NCI-H1417 treated with DMSO at 0.1 percent for 48 hours (cell line): ENCODE data around the gene MLLT10.
A peak's percentile ranks its signal among the peaks of the same experiment; 100 is the strongest.

ENCODE experiments used
- DNase-seq: peaks from one replicate; lab custom pipeline; 2025; lab: John Stamatoyannopoulos, UW

MLLT10 gene

GRCh38 chr10:21533467-21534279, at the start of gene MLLT10:
MLLT10 (plus strand) TSS chr10:21534232; CDS start chr10:21534645, 413 bp downstream.
- peak; percentile 74 for DNase-seq

GRCh38 chr10:21487416-21488180, 46.4 kb upstream of the MLLT10 start:
- DNase-seq, result no peak

- DNase-seq, result no peak
Observed at GRCh38 chr10:21488246-21488956, 45.6 kb upstream of the MLLT10 start.

DNA sequence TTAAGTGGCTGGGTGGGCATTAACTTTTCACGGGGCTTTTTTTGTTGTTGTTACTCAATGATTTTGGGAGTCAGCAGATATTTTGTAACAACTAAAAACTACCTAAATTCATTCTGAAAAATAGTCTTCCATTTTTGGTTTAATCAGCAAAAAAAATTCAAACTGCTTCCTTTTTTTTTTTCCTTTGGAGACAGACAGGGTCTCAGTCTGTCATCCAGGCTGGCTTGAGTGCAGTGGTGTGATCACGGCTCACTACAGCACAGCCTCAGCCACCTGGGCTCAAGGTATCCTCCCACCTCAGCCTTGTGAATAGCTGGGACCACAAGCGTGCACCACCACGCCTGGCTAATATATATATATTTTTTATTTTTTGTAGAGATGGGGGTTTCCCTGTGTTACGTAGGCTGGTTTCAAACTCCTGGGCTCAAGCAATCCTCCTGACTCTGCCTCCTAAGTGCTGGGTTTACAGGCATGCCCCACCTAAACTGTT, 45.0 kb upstream of the MLLT10 start:
- no peak for DNase-seq

DNA sequence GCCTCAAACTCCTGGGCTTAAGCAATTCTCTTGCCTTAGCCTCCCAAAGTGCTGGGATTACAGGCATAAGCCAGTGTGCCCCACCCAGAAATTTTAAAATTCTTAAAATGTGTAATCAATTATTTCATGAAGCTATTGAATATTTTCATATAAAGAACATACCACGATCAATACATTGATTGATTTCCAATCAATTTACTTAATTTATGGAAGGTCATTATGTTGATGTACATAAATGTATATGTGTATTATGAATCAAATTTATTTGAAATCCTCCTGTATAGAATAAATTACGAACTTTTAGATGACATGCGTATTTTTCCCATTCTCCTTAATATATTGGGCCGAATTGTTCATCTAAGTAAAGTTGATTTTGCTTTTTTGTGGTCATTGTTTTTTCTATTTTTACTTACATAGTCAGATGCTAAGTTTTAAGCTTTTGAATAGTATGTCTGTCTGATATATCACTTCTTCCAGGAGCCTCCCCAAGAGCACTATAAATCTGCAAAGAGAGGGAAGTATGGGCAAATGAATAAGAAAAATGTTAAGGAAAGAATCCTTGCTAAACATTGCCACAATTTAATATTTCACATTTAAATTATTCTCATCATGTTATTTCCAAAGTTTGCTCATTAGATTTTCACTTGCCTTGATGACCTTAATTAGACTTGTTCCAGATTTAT, 43.9 kb upstream of the MLLT10 start:
- DNase-seq, result no peak

DNA sequence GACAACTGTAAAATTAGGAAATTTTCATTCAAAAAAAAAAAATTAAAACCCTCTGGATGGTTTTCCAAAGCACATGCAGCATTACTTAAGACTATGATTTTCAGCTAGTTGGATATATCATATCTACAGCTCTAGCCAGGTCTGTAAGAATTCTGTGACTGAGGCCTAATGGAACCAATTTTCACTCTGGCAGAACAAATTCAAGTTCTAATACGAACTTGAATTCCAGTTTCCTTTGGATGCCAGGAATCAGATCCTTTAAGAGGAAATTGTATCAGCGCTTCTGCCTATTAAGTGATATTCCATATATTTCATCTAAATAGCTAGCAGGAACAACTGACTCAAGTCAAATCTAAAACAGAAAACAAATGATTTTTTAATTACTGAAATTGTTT, 43.3 kb upstream of the MLLT10 start:
- DNase-seq, result no peak

- DNase-seq, result no peak
Observed at GRCh38 chr10:21492421-21492820, 41.6 kb upstream of the MLLT10 start.

- no peak for DNase-seq
Observed at GRCh38 chr10:21493784-21494183, 40.2 kb upstream of the MLLT10 start.

DNA sequence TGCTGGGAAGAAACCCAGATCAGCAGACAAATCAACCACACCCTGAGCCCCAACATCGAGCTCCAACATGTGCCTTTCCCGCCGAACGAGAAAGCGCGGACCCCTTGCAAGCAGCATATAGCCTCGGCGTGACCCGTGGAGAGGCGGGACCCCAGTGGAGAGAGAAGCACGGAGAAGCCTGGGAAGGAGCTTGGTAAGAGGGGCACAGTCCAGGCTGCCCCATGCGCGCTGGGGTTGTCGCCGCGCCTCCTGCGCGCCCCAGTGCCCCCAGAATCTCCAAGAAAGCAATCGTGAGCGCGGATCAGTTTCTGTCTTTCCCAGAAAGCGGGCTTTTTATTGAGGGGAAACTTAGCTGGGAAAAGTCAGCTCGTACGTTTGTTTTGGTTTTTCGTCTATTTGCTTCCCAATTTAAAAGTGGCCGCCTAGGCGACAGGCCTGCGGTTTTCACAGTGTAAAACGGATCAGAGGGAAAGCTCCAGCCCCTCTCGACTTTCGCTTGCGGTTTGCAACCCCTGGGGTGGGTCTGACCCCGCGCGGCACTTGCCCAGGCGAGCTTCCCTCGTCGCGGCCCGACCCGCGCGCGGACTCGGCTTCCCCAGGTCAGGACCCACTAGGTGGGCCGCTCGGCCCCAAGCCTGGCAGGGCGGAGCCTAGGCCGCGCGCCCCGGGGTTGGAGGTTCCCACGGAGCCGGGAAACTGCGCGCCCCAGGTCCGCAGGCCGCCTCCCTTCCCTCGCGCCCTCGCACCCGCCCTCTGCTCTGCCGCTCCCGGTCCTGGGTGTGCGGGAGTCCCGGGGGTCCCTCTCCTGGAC, 39.6 kb upstream of the MLLT10 start:
- DNase-seq, result no peak

- DNase-seq, result no peak
Observed at GRCh38 chr10:21495002-21495751, 38.9 kb upstream of the MLLT10 start.

- no peak for DNase-seq
Observed at GRCh38 chr10:21495752-21496342, 38.2 kb upstream of the MLLT10 start.

DNA sequence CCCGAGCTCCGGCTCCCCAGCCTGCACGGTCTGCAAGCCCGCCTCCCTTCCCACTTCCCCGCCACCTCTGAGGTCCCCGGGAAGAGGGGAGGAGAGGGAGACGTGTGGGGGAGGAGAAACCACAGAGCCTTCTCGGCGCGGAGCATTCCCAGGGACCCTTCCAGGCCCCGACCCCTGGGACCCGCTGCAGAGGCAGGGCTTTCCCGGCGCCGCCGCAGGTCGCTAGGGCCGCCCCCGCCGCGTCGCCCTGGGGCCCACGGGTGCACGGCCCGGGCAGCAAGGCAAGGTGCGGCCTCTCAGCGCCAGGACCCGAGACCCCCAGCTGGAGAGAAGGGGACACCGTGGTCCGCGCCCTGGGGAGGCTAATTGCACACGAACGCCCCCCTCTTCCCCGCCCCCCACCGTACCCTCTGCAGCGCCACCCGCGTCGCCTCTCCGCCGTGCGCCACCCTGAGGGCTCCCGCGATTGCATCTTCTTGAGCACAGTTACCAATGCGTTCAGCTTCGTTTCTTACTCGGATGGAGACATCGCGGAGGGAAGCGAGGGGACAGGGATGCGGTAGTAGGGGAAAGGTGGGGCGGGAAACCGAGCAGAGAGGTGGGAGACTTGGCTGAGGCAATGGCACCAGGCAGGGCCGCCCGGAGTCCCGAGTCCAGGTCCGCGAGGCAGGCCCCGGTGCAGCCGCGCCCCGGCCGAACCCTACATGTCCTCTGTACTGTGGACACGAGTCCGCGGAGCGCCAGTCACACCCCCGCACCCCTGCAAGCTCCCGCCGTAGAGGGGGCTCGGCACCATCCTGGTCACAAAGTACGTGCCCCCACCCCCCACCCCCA, 37.5 kb upstream of the MLLT10 start:
- no peak for DNase-seq

GRCh38 chr10:21497177-21497807, 36.7 kb upstream of the MLLT10 start:
- DNase-seq, result no peak

GRCh38 chr10:21498377-21498776, 35.7 kb upstream of the MLLT10 start:
- DNase-seq, result no peak

DNA sequence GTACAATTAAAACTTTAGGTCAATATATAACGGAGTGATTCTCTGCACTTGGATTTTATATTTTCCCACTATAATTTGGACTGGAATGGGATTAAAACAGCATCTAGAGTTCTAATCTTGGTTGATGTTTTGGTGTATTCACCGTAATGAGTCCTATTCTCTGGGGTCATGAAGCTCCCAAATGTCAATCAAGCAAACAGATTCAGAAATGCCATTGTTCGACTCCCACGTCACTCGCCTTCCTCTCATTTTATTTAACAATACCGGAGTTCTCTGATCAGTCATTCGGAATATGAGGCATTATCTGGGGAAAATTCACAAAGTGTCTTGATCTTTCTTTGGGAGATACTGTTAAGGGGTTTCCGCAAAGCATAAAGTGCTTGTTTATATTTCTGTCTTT, 35.0 kb upstream of the MLLT10 start:
- no peak for DNase-seq

DNA sequence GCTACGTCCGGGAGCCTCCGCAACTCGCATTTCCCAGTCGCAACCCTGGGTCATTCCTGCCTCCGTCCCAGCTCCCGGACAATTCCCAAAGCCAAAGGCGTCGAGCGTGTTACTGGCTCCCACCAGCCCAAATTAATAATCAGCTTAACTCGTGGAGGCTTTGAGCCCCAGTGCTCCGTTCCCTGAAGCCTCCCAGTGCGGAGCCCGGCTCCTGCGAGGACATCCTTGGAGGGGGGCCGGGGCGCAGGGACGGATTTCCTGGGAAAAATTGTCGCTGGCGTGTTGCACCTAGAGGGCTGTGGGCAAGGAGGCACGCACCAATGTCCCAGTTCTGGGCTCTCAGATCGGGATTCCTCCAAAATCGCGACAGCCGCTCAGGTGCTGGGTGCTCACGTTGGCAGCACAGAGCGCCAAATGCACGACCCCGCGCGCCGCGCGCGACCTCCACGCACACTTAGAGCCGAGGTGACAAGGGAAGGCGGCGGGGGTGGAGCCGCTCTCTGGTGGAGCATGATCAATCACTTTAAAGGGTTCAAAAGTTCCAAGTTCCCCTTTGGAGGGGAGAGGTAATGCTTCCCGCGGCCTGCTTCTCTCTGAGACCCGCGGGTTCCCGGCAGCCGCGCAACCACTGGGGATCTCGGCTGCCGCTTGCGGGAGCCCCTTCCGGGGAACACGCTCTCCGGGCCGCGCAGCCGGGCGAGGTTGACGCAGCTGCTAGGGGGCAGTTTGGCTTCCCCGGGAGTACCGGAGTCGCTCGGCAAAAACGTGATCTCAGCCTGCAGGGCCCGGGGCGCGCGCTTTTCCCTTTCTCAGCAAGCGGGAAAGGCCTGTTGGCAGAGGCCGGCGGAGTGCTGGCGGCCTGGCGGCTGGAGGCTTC, 34.1 kb upstream of the MLLT10 start:
- DNase-seq, result no peak

- DNase-seq, result no peak
Observed at GRCh38 chr10:21500578-21500910, 33.5 kb upstream of the MLLT10 start.

- DNase-seq, result no peak
Observed at GRCh38 chr10:21501091-21501490, 32.9 kb upstream of the MLLT10 start.
